Stimulated activated CD4-positive, alpha-beta T cell treated with anti-CD3 and anti-CD28 coated beads, Interleukin-12 subunit alpha, Interleukin-12 subunit beta, amount 100 ng/mL, for 24 hours (primary cell): Measurements from ENCODE around the gene TSPAN4.

Experiments used
- DNase-seq, 2 experiments: peaks; one replicate each; pipeline ENCODE4 v3.0.0-alpha.2; 2020; ENCODE audit warnings: low read depth in 2 of 2

TSPAN4 gene

DNA sequence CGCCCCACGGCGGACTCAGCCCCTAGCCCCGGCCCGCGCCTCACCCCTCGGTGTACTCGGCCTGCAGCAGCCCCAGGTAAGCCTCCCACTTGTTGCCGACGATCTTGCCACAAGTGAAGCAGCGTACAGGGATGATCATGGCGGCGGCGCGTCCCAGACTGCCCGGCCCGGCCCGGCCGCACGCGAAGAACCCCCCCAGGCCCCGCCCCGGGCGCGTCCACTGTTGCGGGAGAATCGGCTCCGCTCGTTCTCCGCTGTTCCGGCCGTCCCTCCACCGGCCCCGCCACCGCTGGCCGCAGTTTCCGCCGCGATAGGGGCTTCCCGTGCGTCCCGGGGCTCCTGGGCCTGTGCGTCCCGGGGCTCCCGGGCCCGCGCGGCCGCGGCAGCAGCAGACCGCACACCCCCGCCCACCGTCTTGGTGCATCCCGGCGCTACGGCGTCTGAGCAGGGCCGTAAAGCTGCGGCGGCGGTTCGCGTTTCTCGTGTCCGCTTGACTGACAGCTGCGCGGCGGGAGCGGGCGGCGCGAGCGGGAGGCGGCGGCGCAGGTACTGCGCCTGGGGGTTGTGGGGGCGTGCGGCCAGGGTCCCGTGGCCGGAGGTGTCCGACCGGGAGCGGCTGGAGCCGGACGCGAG lies at the start of gene TSPAN4, which contains the start of gene POLR2L:
TSS of gene TSPAN4 (plus strand) at position 483 of the 633 bp plus-strand sequence. CDS start 7,453 bp downstream, outside the sequence.
TSS of gene POLR2L (minus strand) at position 160 of the 633 bp plus-strand sequence. CDS start at position 139, 21 bp downstream.
- DNase-seq = peak; percentile 74 to 85

- no peak for DNase-seq
Observed at GRCh38 chr11:792873-793272, 49.8 kb upstream of the TSPAN4 start.

- no peak for DNase-seq
Observed at GRCh38 chr11:793556-793955, 49.1 kb upstream of the TSPAN4 start.

DNA sequence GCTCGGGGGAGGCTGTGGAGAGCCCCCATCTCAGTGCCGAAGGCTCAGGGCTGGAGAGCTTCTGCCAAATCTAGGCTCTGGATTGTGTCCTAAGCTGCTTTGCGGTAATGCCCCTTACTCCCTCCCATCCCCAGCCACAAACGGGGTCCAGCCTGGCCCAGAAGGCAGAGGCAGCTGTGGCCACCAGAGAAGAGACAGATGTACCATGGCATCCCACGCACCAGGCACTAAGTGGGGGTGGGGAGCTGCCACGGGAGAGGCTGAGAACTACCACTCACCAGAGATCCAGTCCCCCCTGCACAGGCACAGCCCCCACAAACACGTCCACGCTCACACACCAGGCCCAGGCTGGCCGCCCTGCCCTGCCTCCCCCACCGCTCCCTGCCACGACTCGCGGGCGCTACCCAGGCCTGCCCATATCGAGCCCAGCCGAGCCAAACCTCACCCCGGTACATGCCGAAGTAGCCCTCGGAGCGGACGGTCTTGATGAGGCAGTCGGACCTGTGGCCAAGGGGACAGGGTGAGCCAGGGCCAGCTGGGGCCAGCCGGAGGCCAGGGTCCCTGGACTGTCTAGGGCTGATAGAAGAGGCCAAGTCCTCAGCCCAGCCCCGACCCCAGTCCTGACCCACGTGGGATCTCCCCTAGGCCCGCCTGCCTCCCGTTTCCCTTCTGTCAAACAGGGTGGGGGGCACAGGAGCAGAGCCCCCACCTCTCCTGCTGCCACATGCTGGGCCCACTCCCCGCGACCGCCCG lies 48.5 kb upstream of the TSPAN4 start:
- DNase-seq = no peak

DNA sequence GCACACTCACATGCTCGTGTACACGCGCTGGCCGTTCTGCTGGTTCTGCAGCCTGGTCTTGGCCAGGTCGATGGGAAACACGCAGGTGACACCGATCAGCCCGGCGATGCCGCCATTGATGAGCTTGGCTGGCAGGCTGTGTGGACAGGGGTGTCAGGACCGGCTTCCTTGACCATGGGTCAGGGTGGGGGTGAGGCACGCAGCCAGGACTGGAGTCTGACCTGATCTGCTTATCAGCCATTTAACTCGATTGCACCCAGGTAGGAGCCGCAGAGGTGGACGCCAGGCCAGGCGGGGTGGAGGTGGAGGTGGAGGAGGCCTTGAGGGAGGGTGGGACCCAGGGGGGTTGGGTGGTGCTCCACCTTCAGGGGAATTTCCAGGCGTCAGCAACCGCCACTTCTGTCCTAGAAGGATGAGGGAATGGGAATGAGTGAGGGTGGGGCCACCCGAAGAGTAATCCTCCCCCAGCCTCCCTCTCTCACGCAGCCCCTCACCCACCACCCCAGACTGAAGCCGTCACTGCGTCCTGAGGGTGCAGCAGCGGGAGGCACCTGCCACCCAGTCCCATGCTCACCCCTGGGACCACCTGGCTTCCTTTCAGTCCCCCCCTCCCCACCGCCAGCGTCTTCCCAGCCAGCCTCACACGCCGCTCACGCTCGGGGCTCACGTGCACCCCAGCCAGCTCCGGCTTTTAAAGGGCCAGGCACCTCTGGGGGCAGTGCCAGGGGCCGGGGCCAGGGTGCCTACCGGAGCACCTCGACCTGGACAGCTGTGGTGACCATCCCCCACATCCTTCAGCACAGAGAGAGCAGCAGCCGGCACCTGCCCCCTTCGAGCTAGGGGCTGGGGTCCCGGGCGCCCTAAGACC lies 47.7 kb upstream of the TSPAN4 start:
- no peak for DNase-seq

GRCh38 chr11:795634-796564 lies 46.8 kb upstream of the TSPAN4 start:
- DNase-seq = peak; percentile 67 to 81

DNA sequence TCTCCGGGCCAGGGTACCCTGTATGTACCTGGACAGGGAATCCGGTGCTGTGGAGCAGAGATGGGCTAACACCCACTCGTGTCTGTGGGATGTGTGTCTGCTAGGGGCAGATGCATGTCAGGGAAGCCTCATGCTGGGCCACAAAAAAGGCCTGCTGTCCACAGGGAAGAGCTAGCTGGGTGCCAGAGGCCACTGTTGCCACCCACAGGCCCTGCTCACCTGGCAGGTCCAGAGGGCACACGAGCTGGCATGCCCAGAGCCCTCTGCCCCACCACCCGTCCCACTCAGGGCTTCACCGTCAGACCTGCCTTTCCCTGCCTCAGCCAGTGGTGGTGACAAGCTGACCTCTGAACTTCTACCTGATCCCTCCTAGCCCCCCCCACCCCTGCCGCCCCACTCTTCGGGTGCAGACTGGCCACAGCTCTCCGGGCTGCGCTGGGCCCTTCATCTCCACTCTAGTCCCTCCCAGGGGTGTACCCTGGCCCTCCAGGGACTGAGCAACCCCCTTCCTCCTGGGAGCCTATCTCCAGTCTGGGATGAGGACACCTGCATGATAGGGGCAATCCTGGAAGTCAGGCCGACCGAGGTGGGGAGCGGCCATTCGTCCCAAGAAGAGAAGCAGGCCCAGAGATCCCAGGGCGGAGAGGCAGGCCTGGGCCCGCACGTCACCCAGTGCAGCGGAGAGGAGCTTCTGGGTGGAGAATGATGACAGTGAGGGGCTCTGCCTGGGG lies 45.9 kb upstream of the TSPAN4 start:
- DNase-seq = no peak

DNA sequence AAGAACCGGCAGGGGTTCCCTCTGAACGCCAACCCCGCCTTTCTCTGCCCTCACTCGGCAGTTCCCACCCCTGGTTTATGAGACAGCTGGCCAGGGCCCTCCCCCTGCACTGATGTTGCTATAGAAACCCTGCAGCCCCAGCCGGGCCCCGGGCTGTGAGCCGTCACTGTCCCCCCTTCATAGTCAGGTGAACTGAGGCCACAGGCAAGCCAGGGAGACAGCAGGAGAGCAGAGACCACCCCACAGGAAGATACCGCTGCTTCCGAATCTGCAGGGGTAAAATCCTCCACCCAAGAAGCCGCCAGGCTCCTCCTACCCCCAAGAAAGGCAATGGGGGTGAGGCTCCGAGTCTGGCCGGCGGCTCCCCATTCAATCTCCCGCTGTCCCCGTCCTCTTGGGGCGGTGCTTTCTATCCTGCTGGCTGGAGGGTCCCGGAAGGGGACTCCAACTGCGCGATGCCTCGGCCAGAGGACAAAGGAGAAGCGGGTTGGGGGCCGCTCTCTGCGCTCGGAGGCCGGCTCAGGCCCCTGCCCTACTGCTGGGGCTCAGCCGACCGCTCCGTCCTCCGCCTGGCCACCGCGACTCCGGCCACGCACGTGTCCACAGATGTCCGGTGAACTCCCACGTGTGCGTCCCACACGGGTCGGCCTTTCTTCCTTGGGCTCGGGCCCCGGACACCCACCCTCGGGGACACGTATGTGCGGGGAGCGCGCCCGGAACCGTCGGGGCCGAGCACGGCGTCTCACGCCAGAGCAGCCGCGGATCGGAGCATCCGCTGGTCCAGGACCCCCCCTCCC lies 45.2 kb upstream of the TSPAN4 start:
- peak; percentile 52 to 74 for DNase-seq

DNA sequence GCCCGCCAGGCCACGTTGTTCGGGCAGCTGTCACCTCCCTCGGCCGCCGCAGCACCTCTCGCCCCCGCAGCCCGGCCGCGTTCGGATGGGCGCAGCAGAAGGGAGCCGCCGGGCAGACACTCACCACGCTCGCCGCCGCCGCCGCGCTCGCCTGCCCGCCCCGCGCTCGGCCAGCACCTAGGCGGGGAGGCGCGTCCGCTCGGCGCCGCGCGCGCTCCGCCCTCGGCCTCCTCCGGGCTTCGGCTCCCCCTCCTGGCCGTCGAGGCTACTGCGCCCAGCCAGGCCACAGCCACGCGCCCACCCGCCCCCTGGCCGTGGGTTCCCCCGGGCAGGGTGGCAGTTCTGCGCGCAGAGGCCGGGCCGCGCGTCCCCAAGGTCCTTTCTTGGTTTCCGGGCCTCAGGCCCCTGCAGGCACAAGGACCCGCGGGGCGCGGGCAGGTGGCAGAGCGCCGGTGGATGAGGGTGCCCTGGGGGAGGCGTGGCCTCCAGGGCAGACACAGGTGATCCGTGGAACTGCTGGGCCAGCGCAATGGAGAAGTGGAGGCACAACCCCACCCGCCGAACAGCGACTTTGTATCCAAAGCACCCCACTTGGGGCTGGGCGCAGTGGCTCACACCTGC lies 44.4 kb upstream of the TSPAN4 start, which contains the start of gene SLC25A22:
TSS of gene SLC25A22 (minus strand) at position 189 of the 621 bp plus-strand sequence. CDS start 3,275 bp downstream, outside the sequence.
- peak; percentile 64 to 81 for DNase-seq

GRCh38 chr11:799641-800316 lies 42.9 kb upstream of the TSPAN4 start:
- DNase-seq = no peak

DNA sequence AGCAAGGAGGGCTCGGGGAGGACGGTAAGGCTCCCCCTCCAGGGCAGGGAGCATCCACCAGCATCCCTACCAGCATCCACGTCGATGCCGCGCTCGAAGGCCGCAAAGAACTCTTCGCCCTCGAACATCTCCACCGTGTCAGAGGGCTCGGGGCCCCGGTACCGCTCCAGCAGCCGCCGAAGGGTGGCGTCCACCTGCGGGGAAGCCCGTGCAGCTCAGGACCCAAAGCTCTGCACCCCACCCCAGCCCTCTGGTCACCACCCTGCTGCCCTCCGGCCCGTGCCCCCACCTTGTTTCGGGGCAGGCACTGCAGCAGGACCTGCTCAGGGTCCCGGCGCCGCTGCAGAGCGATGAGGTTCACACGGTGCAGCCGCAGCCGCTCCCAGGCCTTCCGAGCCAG lies 42.2 kb upstream of the TSPAN4 start:
- DNase-seq = no peak

- DNase-seq = no peak
Observed at GRCh38 chr11:801097-801780, 41.4 kb upstream of the TSPAN4 start.

GRCh38 chr11:802018-802617 lies 40.5 kb upstream of the TSPAN4 start:
- DNase-seq = no peak

DNA sequence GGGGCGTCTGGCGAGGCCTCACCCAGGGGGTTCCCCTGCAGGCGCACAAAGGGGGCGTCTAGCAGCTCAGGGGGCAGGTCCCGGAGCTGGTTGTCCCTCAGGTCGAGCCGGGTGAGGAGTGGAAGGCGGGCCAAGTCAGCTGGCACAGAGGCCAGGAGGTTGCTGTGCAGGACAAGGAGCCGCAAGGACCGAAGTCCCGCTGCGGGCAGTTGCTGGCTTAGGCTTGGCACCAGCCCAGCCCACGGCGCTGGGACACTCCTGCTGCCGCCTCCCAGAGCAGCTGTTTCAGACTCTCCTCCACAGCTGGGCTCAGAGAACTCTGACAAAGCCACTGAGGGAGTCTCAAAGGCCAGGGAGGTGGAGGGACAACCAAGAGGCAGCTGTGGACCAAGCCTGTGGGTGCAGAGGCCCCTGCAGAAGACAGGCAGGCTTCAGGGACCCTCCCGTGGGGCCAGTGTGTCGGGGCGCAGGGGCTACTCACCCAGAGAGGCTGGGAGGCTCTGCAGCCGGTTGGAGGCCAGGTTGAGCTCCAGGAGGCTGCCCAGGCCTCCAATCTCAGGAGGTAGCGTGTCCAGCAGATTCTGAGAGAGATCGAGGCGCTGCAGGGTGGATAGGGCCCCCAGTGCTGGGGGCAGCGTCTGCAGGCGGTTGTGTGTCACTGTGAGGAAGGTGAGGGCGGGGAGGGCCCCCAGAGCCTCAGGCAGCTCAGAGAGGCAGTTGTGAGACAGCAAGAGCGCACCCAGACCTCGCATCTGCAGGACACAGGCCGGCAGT lies 39.8 kb upstream of the TSPAN4 start:
- DNase-seq = no peak

- no peak for DNase-seq
Observed at GRCh38 chr11:803467-803742, 39.2 kb upstream of the TSPAN4 start.

DNA sequence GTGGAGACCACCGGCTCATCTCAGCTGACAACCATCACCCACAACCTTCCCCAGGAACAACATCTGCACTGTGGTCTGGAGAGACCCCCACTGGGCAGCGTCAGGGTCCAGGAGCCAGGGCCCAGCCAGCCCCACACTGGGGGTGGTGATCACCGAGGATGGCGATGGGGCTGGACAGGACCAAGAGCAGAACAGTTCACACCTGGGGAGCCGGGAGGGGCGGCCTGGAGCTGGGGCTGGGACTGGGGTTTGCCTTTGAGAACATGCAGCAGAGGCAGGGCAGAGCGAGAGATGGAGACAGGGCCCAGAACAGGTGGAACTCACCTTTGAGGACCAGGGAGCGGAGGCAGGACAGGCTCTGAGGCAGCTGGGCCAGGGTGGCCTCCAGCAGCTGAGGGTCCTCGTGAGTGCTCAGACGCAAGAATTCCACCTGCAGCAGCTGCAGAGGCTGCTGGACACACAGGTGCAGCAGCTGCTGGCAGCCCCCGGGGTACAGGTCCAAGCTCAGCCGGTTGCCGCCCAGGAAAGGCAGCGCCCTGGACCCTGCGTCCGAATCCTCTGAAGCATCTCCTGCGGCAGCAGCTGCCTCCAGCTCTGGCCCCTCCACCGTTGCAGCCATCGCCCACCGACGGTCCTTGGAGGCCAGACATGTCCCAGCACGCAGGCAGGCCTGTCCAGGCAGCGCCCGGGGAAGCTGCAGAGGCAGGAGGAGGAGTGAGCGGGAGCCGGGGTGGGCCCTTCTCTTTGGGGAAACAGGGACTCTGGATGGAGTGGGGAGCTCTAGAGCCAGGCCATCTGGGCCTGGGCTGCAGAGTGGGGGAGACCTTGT lies 38.7 kb upstream of the TSPAN4 start:
- DNase-seq = no peak
